HEK293 (cell line): ENCODE measurements around the gene CNP.

Experiments
- CTCF ChIA-PET: fragments of 350-600 bp; formaldehyde crosslinking; extraction: SDS; loops from one replicate; lab custom pipeline; 2021; ENCODE audit warnings: antibody characterized with exemption; lab: Yijun Ruan, JAX
- POLR2A ChIA-PET: fragments of 300-600 bp; formaldehyde crosslinking; extraction: SDS; loops from one replicate; lab custom pipeline; 2020; ENCODE audit warnings: antibody characterized with exemption, inconsistent platforms; lab: Yijun Ruan, JAX
- H3K27ac ChIP-seq: fragments of 200-500 bp; sonication (Bioruptor generic); 2 replicates; pipeline ENCODE4 v1.5.1; 2014; ENCODE audit warnings: low read depth, low read length, control low read depth, inconsistent platforms; ENCODE audit errors: extremely low read depth
- H3K36me3 ChIP-seq, 2 experiments: fragments of 200-500 bp in 1 of 2; sonication (Bioruptor generic) in 1 of 2; 1 replicate in 1 of 2; 2 replicates in 1 of 2; pipeline ENCODE4 v1.5.1; 2014 to 2017; ENCODE audit warnings: inconsistent platforms in 2 of 2, low read length in 2 of 2; ENCODE audit not compliant: control insufficient read depth in 2 of 2, insufficient read depth in 1 of 2
- H3K4me1 ChIP-seq: fragments of 200-500 bp; sonication (Bioruptor generic); 2 replicates; pipeline ENCODE4 v1.5.1; 2014; ENCODE audit warnings: mild to moderate bottlenecking, low read length, inconsistent platforms; ENCODE audit not compliant: control insufficient read depth, insufficient read depth
- H3K4me3 ChIP-seq: 2 replicates; pipeline ENCODE4 v1.5.1; 2011; ENCODE audit warnings: low read depth, mild to moderate bottlenecking, control low read depth, low read length, moderate library complexity
- H3K9me3 ChIP-seq: fragments of 200-500 bp; sonication (Bioruptor generic); 2 replicates; pipeline ENCODE4 v1.5.1; 2014; ENCODE audit warnings: low read depth, low read length, inconsistent platforms; ENCODE audit not compliant: control insufficient read depth, insufficient read depth
- BCL11A ChIP-seq: fragments of 450-650 bp; formaldehyde crosslinking; IDR thresholded peaks from 2 replicates; pipeline ENCODE4 v1.5.1; 2016; ENCODE audit warnings: low read depth, missing biosample characterization, missing genetic modification characterization
- RBAK ChIP-seq: fragments of 450-650 bp; formaldehyde crosslinking; IDR thresholded peaks from 2 replicates; pipeline ENCODE4 v1.5.1; 2016; ENCODE audit warnings: missing biosample characterization, missing genetic modification characterization
- SALL2 ChIP-seq: fragments of 450-650 bp; formaldehyde crosslinking; IDR thresholded peaks from 2 replicates; pipeline ENCODE4 v1.5.0; 2017; ENCODE audit warnings: missing biosample characterization, mild to moderate bottlenecking, missing genetic modification characterization, borderline replicate concordance
- ZBTB7A ChIP-seq: fragments of 450-650 bp; formaldehyde crosslinking; IDR thresholded peaks from 2 replicates; pipeline ENCODE4 v1.5.1; 2016; ENCODE audit warnings: low read depth, missing biosample characterization, missing genetic modification characterization
- ZFP69B ChIP-seq: fragments of 450-650 bp; formaldehyde crosslinking; IDR thresholded peaks from 2 replicates; pipeline ENCODE4 v1.5.1; 2016; ENCODE audit warnings: missing biosample characterization, missing genetic modification characterization
- ZNF10 ChIP-seq: fragments of 450-650 bp; formaldehyde crosslinking; IDR thresholded peaks from 2 replicates; pipeline ENCODE4 v1.5.1; 2017; ENCODE audit warnings: missing biosample characterization, missing genetic modification characterization
- ZNF157 ChIP-seq: fragments of 450-650 bp; formaldehyde crosslinking; IDR thresholded peaks from 2 replicates; pipeline ENCODE4 v1.5.1; 2016; ENCODE audit warnings: missing biosample characterization, missing genetic modification characterization
- ZNF16 ChIP-seq: fragments of 450-650 bp; formaldehyde crosslinking; IDR thresholded peaks from 2 replicates; pipeline ENCODE4 v1.5.1; 2016; ENCODE audit warnings: low read depth, missing biosample characterization, missing genetic modification characterization
- ZNF211 ChIP-seq: fragments of 450-650 bp; formaldehyde crosslinking; IDR thresholded peaks from 2 replicates; pipeline ENCODE4 v1.5.1; 2016; ENCODE audit warnings: low read depth, missing biosample characterization, missing genetic modification characterization
- ZNF274 ChIP-seq, 2 experiments: fragments of 200-500 bp in 1 of 2; fragments of 450-650 bp in 1 of 2; sonication (Bioruptor generic) in 1 of 2; formaldehyde crosslinking in 1 of 2; IDR thresholded peaks; 2 replicates each; pipeline versions ENCODE4 v1.5.1 to v1.6.1; 2014 to 2016; ENCODE audit warnings: borderline replicate concordance in 1 of 2, inconsistent platforms in 1 of 2, low read length in 1 of 2, missing biosample characterization in 1 of 2, missing genetic modification characterization in 1 of 2
- ZNF354C ChIP-seq: fragments of 450-650 bp; formaldehyde crosslinking; IDR thresholded peaks from 2 replicates; pipeline ENCODE4 v1.5.1; 2016; ENCODE audit warnings: missing biosample characterization, missing genetic modification characterization, low read depth, borderline replicate concordance
- ZNF37A ChIP-seq: fragments of 450-650 bp; IDR thresholded peaks from 2 replicates; pipeline ENCODE4 v1.5.1; 2018; ENCODE audit warnings: missing biosample characterization, missing genetic modification characterization
- ZNF664 ChIP-seq: fragments of 450-650 bp; formaldehyde crosslinking; IDR thresholded peaks from 2 replicates; pipeline ENCODE4 v1.5.1; 2016; ENCODE audit warnings: missing biosample characterization, missing genetic modification characterization
- ZNF701 ChIP-seq: fragments of 450-650 bp; formaldehyde crosslinking; IDR thresholded peaks from 2 replicates; pipeline ENCODE4 v1.5.1; 2016; ENCODE audit warnings: missing biosample characterization, missing genetic modification characterization
- ZNF776 ChIP-seq: fragments of 450-650 bp; formaldehyde crosslinking; IDR thresholded peaks from 2 replicates; pipeline ENCODE4 v1.5.0; 2017; ENCODE audit warnings: missing biosample characterization, missing genetic modification characterization, borderline replicate concordance
- TF ChIP-seq, protein P1 (sequence below): fragments of 450-650 bp; formaldehyde crosslinking; IDR thresholded peaks from 2 replicates; pipeline ENCODE4 v1.5.1; 2016; ENCODE audit warnings: missing biosample characterization, missing genetic modification characterization
- TF ChIP-seq, protein P2 (sequence below): fragments of 450-650 bp; formaldehyde crosslinking; IDR thresholded peaks from 2 replicates; pipeline ENCODE4 v1.5.1; 2017; ENCODE audit warnings: missing biosample characterization, mild to moderate bottlenecking, missing genetic modification characterization, moderate library complexity
- TF ChIP-seq, protein P3 (sequence below): fragments of 450-650 bp; formaldehyde crosslinking; IDR thresholded peaks from 2 replicates; pipeline ENCODE4 v1.5.1; 2016; ENCODE audit warnings: missing biosample characterization, missing genetic modification characterization
- TF ChIP-seq, protein P4 (sequence below): fragments of 450-650 bp; IDR thresholded peaks from 2 replicates; pipeline ENCODE4 v1.5.1; 2018; ENCODE audit warnings: missing biosample characterization, mild to moderate bottlenecking, missing genetic modification characterization
- TF ChIP-seq, protein P5 (sequence below): fragments of 450-650 bp; formaldehyde crosslinking; IDR thresholded peaks from 2 replicates; pipeline ENCODE4 v1.5.1; 2017; ENCODE audit warnings: missing biosample characterization, missing genetic modification characterization

The CNP gene

DNA sequence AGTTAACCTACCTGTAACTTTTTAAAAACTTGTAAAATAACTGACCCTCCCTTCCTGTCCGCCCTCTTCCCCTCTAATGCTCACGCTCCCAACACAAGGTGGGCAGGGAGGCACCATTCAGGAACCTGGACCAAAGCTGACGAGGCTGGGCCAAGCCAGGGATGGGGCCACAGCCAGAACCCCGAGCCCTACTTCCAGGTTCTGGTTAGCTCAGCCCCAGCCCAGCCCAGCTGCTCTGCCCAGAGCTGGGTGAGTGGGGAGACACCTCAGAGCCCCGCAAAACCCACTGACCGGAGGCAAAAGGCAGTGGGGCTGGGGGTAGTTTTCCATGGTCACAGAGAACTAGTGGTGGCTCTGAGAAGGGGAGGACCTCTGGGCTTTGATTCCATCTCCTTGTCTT, 7.4 kb downstream of the CNP start:
- Histone ChIP-seq H3K9me3 (no peaks in the 10 kb centered on the region), H3K4me1 (no peaks in the 10 kb centered on the region), H3K27ac (peak overlapping the region; percentile 12; the same call in 1 of the 2 replicates), H3K4me3 (no peak overlapping the region), H3K36me3 (peaks cover 50 to 95% of the 10 kb centered on the region in 2 experiments)
- TF ChIP-seq SALL2 (tag by site-specific recombination) (no peak), ZBTB7A (no peak), ZNF274 (IDR thresholded peaks at IDR 0.05; ENCODE audit: low read length) (no peak), ZNF274 (tag by site-specific recombination; IDR thresholded peaks at IDR 0.05; ENCODE audit: borderline replicate concordance) (no peak), RBAK (no peak), ZNF157 (tag by site-specific recombination) (no peak), BCL11A (tag by site-specific recombination) (no peak), ZNF354C (no peak), ZFP69B (tag by site-specific recombination) (no peak), ZNF776 (tag by site-specific recombination) (no peak), ZNF664 (tag by site-specific recombination) (no peak), ZNF701 (no peak)
- TF ChIP-seq, protein P1, sequence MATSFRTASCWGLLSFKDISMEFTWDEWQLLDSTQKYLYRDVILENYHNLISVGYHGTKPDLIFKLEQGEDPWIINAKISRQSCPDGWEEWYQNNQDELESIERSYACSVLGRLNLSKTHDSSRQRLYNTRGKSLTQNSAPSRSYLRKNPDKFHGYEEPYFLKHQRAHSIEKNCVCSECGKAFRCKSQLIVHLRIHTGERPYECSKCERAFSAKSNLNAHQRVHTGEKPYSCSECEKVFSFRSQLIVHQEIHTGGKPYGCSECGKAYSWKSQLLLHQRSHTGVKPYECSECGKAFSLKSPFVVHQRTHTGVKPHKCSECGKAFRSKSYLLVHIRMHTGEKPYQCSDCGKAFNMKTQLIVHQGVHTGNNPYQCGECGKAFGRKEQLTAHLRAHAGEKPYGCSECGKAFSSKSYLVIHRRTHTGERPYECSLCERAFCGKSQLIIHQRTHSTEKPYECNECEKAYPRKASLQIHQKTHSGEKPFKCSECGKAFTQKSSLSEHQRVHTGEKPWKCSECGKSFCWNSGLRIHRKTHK (tag by site-specific recombination) = no peak
- TF ChIP-seq, protein P2, sequence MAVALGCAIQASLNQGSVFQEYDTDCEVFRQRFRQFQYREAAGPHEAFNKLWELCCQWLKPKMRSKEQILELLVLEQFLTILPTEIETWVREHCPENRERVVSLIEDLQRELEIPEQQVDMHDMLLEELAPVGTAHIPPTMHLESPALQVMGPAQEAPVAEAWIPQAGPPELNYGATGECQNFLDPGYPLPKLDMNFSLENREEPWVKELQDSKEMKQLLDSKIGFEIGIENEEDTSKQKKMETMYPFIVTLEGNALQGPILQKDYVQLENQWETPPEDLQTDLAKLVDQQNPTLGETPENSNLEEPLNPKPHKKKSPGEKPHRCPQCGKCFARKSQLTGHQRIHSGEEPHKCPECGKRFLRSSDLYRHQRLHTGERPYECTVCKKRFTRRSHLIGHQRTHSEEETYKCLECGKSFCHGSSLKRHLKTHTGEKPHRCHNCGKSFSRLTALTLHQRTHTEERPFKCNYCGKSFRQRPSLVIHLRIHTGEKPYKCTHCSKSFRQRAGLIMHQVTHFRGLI (tag by site-specific recombination) = no peak
- TF ChIP-seq, protein P3, sequence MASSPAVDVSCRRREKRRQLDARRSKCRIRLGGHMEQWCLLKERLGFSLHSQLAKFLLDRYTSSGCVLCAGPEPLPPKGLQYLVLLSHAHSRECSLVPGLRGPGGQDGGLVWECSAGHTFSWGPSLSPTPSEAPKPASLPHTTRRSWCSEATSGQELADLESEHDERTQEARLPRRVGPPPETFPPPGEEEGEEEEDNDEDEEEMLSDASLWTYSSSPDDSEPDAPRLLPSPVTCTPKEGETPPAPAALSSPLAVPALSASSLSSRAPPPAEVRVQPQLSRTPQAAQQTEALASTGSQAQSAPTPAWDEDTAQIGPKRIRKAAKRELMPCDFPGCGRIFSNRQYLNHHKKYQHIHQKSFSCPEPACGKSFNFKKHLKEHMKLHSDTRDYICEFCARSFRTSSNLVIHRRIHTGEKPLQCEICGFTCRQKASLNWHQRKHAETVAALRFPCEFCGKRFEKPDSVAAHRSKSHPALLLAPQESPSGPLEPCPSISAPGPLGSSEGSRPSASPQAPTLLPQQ (tag by site-specific recombination) = no peak
- ChIA-PET POLR2A (interaction anchor here (1.0 to 1.8 kb wide), 2 partner anchors 9 to 12 kb away, joined by 3 to 5 read pairs; no protein-coding TSS in a partner anchor), CTCF (interaction anchor here (0.6 to 4.6 kb wide), 4 partner anchors 8 to 61 kb away, joined by 3 to 24 read pairs (median 4); no protein-coding TSS in a partner anchor)

DNA sequence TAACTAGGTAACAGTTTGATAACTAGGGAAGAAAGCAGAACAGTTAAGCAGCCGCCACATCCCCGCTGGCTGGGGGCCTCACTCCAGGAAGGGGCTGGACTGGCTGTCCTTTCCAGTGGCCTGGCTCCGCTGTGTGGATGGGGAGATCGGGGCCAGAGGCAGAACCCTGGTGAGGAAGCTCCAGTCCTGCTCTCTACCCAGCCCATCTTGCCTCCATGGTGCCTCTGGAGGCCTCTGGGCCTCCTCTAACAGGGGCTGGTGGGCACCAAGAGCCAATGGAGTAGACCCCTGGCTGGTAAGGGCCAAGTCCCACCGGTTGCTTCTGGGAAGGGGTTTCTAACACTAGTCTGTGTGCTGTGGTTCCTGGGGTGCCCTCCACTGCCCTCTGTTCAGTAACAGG, 8.1 kb downstream of the CNP start:
- ChIA-PET POLR2A (interaction anchor here (1.0 to 1.2 kb wide), 2 partner anchors 11 to 42 kb away, joined by 3 to 5 read pairs; partner anchors contain the start of gene DNAJC7), CTCF (interaction anchor here (0.6 to 4.6 kb wide), 4 partner anchors 9 to 61 kb away, joined by 3 to 24 read pairs (median 4); no protein-coding TSS in a partner anchor)
- Histone ChIP-seq H3K27ac (peak overlapping the region; percentile 12; the same call in 1 of the 2 replicates), H3K9me3 (no peaks in the 10 kb centered on the region), H3K36me3 (peaks cover 48 to 89% of the 10 kb centered on the region in 2 experiments), H3K4me3 (no peak overlapping the region), H3K4me1 (no peaks in the 10 kb centered on the region)
- TF ChIP-seq ZNF16 (tag by site-specific recombination) (no peak), ZNF664 (tag by site-specific recombination) (no peak), ZNF10 (tag by site-specific recombination) (no peak), ZNF37A (no peak), ZNF274 (IDR thresholded peaks at IDR 0.05; ENCODE audit: low read length) (no peak), ZNF274 (tag by site-specific recombination; IDR thresholded peaks at IDR 0.05; ENCODE audit: borderline replicate concordance) (no peak), ZNF211 (no peak)
- TF ChIP-seq, protein P4, sequence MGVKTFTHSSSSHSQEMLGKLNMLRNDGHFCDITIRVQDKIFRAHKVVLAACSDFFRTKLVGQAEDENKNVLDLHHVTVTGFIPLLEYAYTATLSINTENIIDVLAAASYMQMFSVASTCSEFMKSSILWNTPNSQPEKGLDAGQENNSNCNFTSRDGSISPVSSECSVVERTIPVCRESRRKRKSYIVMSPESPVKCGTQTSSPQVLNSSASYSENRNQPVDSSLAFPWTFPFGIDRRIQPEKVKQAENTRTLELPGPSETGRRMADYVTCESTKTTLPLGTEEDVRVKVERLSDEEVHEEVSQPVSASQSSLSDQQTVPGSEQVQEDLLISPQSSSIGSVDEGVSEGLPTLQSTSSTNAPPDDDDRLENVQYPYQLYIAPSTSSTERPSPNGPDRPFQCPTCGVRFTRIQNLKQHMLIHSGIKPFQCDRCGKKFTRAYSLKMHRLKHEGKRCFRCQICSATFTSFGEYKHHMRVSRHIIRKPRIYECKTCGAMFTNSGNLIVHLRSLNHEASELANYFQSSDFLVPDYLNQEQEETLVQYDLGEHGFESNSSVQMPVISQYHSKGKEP = no peak
- TF ChIP-seq, protein P5, sequence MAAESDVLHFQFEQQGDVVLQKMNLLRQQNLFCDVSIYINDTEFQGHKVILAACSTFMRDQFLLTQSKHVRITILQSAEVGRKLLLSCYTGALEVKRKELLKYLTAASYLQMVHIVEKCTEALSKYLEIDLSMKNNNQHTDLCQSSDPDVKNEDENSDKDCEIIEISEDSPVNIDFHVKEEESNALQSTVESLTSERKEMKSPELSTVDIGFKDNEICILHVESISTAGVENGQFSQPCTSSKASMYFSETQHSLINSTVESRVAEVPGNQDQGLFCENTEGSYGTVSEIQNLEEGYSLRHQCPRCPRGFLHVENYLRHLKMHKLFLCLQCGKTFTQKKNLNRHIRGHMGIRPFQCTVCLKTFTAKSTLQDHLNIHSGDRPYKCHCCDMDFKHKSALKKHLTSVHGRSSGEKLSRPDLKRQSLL (tag by site-specific recombination) = no peak
